Measurements from ENCODE around the gene FGFR2.
A peak's percentile ranks its signal among the peaks of the same experiment; 100 is the strongest.

The FGFR2 gene

GRCh38 chr10:121609426-121610380, 11.5 kb upstream of the FGFR2 start:
- DNase-seq = no peak

- DNase-seq = peak; percentile 83
Measured at GRCh38 chr10:121608469-121609190, 10.4 kb upstream of the FGFR2 start.

GRCh38 chr10:121607310-121608055, 9.2 kb upstream of the FGFR2 start:
- no peak for DNase-seq

GRCh38 chr10:121605708-121606107, 7.5 kb upstream of the FGFR2 start:
- DNase-seq = no peak

GRCh38 chr10:121601458-121601857, 3.2 kb upstream of the FGFR2 start:
- DNase-seq = no peak

GRCh38 chr10:121600611-121601010, 2.4 kb upstream of the FGFR2 start:
- DNase-seq = peak; percentile 49

GRCh38 chr10:121599947-121600346, 1.7 kb upstream of the FGFR2 start:
- no peak for DNase-seq

- peak; percentile 76 for DNase-seq
Measured at GRCh38 chr10:121597504-121598262, 561 bp downstream of the FGFR2 start.

- DNase-seq = peak; percentile 79
Measured at GRCh38 chr10:121596689-121597503, 1.3 kb downstream of the FGFR2 start.

GRCh38 chr10:121595806-121596688, 2.2 kb downstream of the FGFR2 start:
- peak; percentile 58 for DNase-seq

GRCh38 chr10:121595351-121595805, 2.9 kb downstream of the FGFR2 start:
- no peak for DNase-seq

- DNase-seq = no peak
Measured at GRCh38 chr10:121594623-121595350, 3.5 kb downstream of the FGFR2 start.

GRCh38 chr10:121594076-121594475, 4.2 kb downstream of the FGFR2 start:
- DNase-seq = no peak

- DNase-seq = no peak
Measured at GRCh38 chr10:121593281-121594075, 4.8 kb downstream of the FGFR2 start.

- no peak for DNase-seq
Measured at GRCh38 chr10:121592155-121592890, 5.9 kb downstream of the FGFR2 start.

- DNase-seq = no peak
Measured at GRCh38 chr10:121591186-121591585, 7.1 kb downstream of the FGFR2 start.

GRCh38 chr10:121590772-121591171, 7.5 kb downstream of the FGFR2 start:
- DNase-seq = no peak

GRCh38 chr10:121589553-121589952, 8.7 kb downstream of the FGFR2 start:
- peak; percentile 30 for DNase-seq
